ENCODE data around the gene RCCD1. TPM values are rescaled to one million over a fixed set of nuclear protein-coding genes. Genes with fewer than 3 reads are reported as not detected.

Gene RCCD1
- total RNA-seq, 1 donor from 2014 or later, result 20.3 TPM

- Mint-ChIP-seq H3K9me3 (no peaks in the 10 kb centered on the region), H3K27me3 (no peaks in the 10 kb centered on the region), H3K4me1 (ENCODE audit: unreplicated experiment) (no peaks in the 10 kb centered on the region), H3K4me3 (no peak overlapping the region), H3K27ac (no peak overlapping the region), H3K36me3 (peaks cover 4% of the 10 kb centered on the region)
- no peak for TF ChIP-seq CTCF (conservative IDR thresholded peaks at IDR 0.05)
- DNase-seq (ENCODE audit: extremely low spot score, unreplicated experiment), result no peak
Observed at GRCh38 chr15:90911906-90912769, 42.5 kb upstream of the RCCD1 start.

- DNase-seq (ENCODE audit: extremely low spot score, unreplicated experiment), result no peak
- no peak for TF ChIP-seq CTCF (conservative IDR thresholded peaks at IDR 0.05)
- H3K27ac Mint-ChIP-seq, result no peak overlapping the region
- H3K27me3 Mint-ChIP-seq, result no peaks in the 10 kb centered on the region
- H3K9me3 Mint-ChIP-seq, result no peaks in the 10 kb centered on the region
- H3K36me3 Mint-ChIP-seq, result peaks cover 4% of the 10 kb centered on the region
- no peak overlapping the region for H3K4me3 Mint-ChIP-seq
- H3K4me1 Mint-ChIP-seq (ENCODE audit: unreplicated experiment), result no peaks in the 10 kb centered on the region
Observed at GRCh38 chr15:90912770-90913075, 42.0 kb upstream of the RCCD1 start.

GRCh38 chr15:90913398-90913944, 41.2 kb upstream of the RCCD1 start:
- H3K4me3 Mint-ChIP-seq, result no peak overlapping the region
- no peak overlapping the region for H3K27ac Mint-ChIP-seq
- TF ChIP-seq CTCF (conservative IDR thresholded peaks at IDR 0.05), result no peak
- H3K27me3 Mint-ChIP-seq, result no peaks in the 10 kb centered on the region
- H3K4me1 Mint-ChIP-seq (ENCODE audit: unreplicated experiment), result no peaks in the 10 kb centered on the region
- H3K9me3 Mint-ChIP-seq, result no peaks in the 10 kb centered on the region
- peaks cover 6% of the 10 kb centered on the region for H3K36me3 Mint-ChIP-seq
- no peak for DNase-seq (ENCODE audit: extremely low spot score, unreplicated experiment)

GRCh38 chr15:90914305-90915080, 40.2 kb upstream of the RCCD1 start:
- Mint-ChIP-seq H3K4me1 (ENCODE audit: unreplicated experiment) (no peaks in the 10 kb centered on the region), H3K27ac (no peak overlapping the region), H3K27me3 (no peaks in the 10 kb centered on the region), H3K4me3 (no peak overlapping the region), H3K9me3 (no peaks in the 10 kb centered on the region), H3K36me3 (peaks cover 6% of the 10 kb centered on the region)
- no peak for TF ChIP-seq CTCF (conservative IDR thresholded peaks at IDR 0.05)
- no peak for DNase-seq (ENCODE audit: extremely low spot score, unreplicated experiment)

- no peaks in the 10 kb centered on the region for H3K27me3 Mint-ChIP-seq
- no peak for DNase-seq (ENCODE audit: extremely low spot score, unreplicated experiment)
- no peak for TF ChIP-seq CTCF (conservative IDR thresholded peaks at IDR 0.05)
- peaks cover 12% of the 10 kb centered on the region for H3K36me3 Mint-ChIP-seq
- no peaks in the 10 kb centered on the region for H3K9me3 Mint-ChIP-seq
- no peak overlapping the region for H3K27ac Mint-ChIP-seq
- H3K4me3 Mint-ChIP-seq, result no peak overlapping the region
- no peaks in the 10 kb centered on the region for H3K4me1 Mint-ChIP-seq (ENCODE audit: unreplicated experiment)
Observed at GRCh38 chr15:90915216-90915807, 39.4 kb upstream of the RCCD1 start.
